ENCODE measurements around the gene SLC4A5.

SLC4A5 gene

DNA sequence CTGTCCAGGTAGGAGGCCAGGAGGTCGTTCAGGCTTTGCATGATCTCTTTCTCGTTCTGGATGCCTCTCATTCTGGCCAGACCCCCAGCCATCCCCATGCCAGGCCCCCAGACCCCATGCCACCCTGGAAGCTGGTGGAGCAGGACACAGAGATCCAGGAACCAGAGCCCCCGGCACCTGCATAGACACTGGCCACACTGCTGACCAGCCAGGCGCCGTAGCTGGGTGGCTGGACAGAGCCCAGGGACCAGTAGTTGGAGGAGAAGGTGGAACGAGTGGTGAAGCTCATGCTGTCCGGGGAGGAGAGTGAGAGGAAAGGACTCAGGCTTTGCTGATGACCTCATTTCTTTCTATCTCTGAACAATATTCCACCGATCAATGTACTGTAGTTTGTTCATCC, 35.5 kb downstream of the SLC4A5 start:
- TF ChIP-seq ZFX (IDR thresholded peaks at IDR 0.05), result no peak
- TF ChIP-seq, protein P1, sequence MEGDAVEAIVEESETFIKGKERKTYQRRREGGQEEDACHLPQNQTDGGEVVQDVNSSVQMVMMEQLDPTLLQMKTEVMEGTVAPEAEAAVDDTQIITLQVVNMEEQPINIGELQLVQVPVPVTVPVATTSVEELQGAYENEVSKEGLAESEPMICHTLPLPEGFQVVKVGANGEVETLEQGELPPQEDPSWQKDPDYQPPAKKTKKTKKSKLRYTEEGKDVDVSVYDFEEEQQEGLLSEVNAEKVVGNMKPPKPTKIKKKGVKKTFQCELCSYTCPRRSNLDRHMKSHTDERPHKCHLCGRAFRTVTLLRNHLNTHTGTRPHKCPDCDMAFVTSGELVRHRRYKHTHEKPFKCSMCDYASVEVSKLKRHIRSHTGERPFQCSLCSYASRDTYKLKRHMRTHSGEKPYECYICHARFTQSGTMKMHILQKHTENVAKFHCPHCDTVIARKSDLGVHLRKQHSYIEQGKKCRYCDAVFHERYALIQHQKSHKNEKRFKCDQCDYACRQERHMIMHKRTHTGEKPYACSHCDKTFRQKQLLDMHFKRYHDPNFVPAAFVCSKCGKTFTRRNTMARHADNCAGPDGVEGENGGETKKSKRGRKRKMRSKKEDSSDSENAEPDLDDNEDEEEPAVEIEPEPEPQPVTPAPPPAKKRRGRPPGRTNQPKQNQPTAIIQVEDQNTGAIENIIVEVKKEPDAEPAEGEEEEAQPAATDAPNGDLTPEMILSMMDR (conservative IDR thresholded peaks at IDR 0.05), result no peak

GRCh38 chr2:74304332-74305148, 38.7 kb downstream of the SLC4A5 start:
- H3K27ac ChIP-seq, result no peak overlapping the region
- TF ChIP-seq ZFX (IDR thresholded peaks at IDR 0.05), result no peak
- TF ChIP-seq, protein P1 (conservative IDR thresholded peaks at IDR 0.05), result no peak

More for the DNA sequence above, 35.5 kb downstream of the SLC4A5 start:
- no peak overlapping the region for H3K27ac ChIP-seq

GRCh38 chr2:74302865-74303264, 40.4 kb downstream of the SLC4A5 start:
- TF ChIP-seq, protein P1 (conservative IDR thresholded peaks at IDR 0.05), result no peak
- TF ChIP-seq ZFX (IDR thresholded peaks at IDR 0.05), result no peak
- H3K27ac ChIP-seq, result no peak overlapping the region

DNA sequence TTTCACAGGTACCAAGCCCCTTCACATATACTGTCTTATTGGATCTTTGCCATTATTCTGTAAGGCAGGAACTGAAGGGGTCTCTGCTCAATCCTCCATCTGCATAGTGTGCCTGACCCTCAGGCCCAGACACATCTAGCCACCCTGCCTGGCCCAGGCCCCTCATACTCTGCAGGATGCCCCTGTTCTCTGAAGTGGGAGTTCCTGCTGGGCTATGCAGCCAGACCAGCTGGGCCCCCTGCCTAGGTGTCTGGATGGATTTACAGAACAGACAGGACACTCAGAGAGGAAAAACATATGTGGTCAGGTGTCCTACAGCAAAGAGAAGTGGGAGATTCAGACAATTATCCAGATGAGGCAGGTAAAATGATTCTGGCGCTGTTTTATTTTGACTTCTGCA, 42.0 kb downstream of the SLC4A5 start:
- no peak overlapping the region for H3K27ac ChIP-seq
- TF ChIP-seq, protein P1 (conservative IDR thresholded peaks at IDR 0.05), result no peak
- TF ChIP-seq ZFX (IDR thresholded peaks at IDR 0.05), result no peak

GRCh38 chr2:74300506-74300905, 42.7 kb downstream of the SLC4A5 start:
- no peak overlapping the region for H3K27ac ChIP-seq
- no peak for TF ChIP-seq ZFX (IDR thresholded peaks at IDR 0.05)
- TF ChIP-seq, protein P1 (conservative IDR thresholded peaks at IDR 0.05), result no peak

DNA sequence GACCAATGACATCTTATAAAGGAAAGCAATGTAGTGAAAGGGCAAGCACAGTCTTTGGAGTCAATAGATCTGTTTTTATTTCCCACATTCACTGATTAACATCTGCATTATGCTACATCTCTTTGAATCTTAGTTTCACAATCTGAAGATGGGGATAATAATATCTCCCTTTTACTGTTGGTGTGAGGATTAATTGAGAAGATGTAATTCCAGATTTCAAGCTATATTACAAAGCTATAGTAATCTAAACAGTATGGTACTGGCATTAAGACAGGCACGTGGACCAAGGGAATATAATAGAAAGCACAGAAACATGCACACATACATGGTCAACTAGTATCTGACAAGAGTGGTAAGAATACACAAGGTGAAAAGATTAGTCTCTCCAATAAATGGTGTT, 45.3 kb downstream of the SLC4A5 start:
- TF ChIP-seq, protein P1 (conservative IDR thresholded peaks at IDR 0.05), result no peak
- TF ChIP-seq ZFX (IDR thresholded peaks at IDR 0.05), result no peak
- H3K27ac ChIP-seq, result no peak overlapping the region

DNA sequence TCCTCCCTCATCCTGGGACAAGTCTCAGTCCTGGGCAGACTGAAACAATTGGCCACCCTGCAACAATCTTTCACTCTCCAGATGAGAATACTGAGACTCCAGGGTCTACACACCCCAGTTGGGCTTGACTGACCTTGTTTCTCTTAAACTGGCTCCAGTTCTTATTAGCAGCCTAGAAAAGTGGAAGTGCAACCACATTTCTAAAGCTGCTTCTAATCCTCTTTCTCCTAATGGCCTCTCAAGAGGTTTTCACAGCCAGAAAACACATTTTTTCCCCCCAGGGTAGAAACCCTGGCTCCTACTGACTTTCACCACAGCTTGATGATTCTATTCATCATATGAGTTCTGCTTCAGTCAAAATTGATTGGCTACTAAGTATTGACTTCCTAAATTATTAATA, 45.8 kb downstream of the SLC4A5 start:
- H3K27ac ChIP-seq, result no peak overlapping the region
- TF ChIP-seq ZFX (IDR thresholded peaks at IDR 0.05), result no peak
- TF ChIP-seq, protein P1 (conservative IDR thresholded peaks at IDR 0.05), result no peak
